ENCODE data around the gene NFATC1. TPM values are rescaled to one million over a fixed set of nuclear protein-coding genes. Genes with fewer than 3 reads are reported as not detected.

The NFATC1 gene
- total RNA-seq, 1 donor from 2014 or later: 103 TPM

DNA sequence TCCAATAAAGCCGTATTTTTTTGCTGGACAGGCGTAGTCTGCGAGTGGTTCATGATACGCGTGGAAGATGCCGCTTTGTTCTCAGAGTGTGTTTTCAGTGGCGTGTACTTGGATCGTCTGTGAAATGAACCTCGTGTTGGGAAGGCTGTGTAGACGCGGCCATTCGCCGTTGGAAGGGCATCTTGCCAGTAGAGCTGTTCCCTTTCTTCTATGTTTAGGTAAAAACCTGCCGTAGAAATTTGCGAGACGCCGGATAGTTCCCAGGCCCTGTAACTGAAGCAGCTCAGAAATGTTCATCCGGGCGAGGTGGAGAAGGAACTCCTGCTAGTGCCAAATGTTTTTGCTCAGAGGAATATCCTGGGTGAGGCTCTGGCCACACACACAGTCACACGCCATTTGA, 133.6 kb downstream of the NFATC1 start:
- H3K36me3 Mint-ChIP-seq (ENCODE audit: low read depth): peaks cover 20% of the 10 kb centered on the region
- H3K27me3 Mint-ChIP-seq (ENCODE audit: insufficient read depth): no peaks in the 10 kb centered on the region
- no peak for DNase-seq (ENCODE audit: low spot score)
- intact Hi-C loops (cut with micrococcal nuclease): no loop called here
- no peaks in the 10 kb centered on the region for H3K9me3 Mint-ChIP-seq
- peaks cover 16% of the 10 kb centered on the region for H3K4me1 Mint-ChIP-seq (ENCODE audit: low read depth)
- no peak overlapping the region for H3K4me3 Mint-ChIP-seq
- H3K27ac Mint-ChIP-seq: no peak overlapping the region

DNA sequence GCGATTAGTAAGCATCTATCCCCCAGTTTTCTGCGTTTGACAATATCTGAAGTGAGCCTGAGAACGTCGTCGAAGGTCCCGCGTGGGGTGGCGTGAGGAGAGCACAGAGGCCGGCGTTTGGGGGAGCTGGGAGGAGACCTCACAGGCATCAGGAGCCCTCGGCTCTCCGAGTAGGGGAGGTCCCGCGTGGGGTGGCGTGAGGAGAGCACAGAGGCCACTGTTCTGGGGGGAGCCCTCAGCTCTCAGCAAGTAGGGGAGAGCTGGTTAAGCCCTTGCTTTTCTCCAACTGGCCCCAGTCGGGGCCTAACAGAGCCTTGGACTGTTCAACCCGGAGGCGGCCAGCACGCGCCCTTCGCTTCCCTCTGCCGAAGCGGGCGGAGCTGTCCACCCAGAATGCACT, 134.3 kb downstream of the NFATC1 start:
- Mint-ChIP-seq H3K27ac (no peak overlapping the region), H3K4me3 (no peak overlapping the region), H3K9me3 (no peaks in the 10 kb centered on the region), H3K36me3 (ENCODE audit: low read depth) (peaks cover 19% of the 10 kb centered on the region), H3K4me1 (ENCODE audit: low read depth) (peaks cover 9% of the 10 kb centered on the region), H3K27me3 (ENCODE audit: insufficient read depth) (no peaks in the 10 kb centered on the region)
- intact Hi-C loops (cut with micrococcal nuclease): no loop called here
- no peak for DNase-seq (ENCODE audit: low spot score)

- no peak overlapping the region for H3K4me3 Mint-ChIP-seq
- peaks cover 19% of the 10 kb centered on the region for H3K36me3 Mint-ChIP-seq (ENCODE audit: low read depth)
- peaks cover 4% of the 10 kb centered on the region for H3K4me1 Mint-ChIP-seq (ENCODE audit: low read depth)
- no peaks in the 10 kb centered on the region for H3K27me3 Mint-ChIP-seq (ENCODE audit: insufficient read depth)
- no peaks in the 10 kb centered on the region for H3K9me3 Mint-ChIP-seq
- DNase-seq (ENCODE audit: low spot score): no peak
- intact Hi-C loops (cut with micrococcal nuclease): no loop called here
- no peak overlapping the region for H3K27ac Mint-ChIP-seq
Measured at GRCh38 chr18:79530821-79531220, 135.1 kb downstream of the NFATC1 start.

GRCh38 chr18:79531386-79531785, 135.7 kb downstream of the NFATC1 start:
- H3K27me3 Mint-ChIP-seq (ENCODE audit: insufficient read depth): no peaks in the 10 kb centered on the region
- peaks cover 19% of the 10 kb centered on the region for H3K36me3 Mint-ChIP-seq (ENCODE audit: low read depth)
- H3K4me1 Mint-ChIP-seq (ENCODE audit: low read depth): peaks cover 3% of the 10 kb centered on the region
- intact Hi-C loops (cut with micrococcal nuclease): no loop called here
- H3K27ac Mint-ChIP-seq: peak overlapping the region; percentile 18
- DNase-seq (ENCODE audit: low spot score): no peak
- no peaks in the 10 kb centered on the region for H3K9me3 Mint-ChIP-seq
- H3K4me3 Mint-ChIP-seq: no peak overlapping the region

- no peaks in the 10 kb centered on the region for H3K4me1 Mint-ChIP-seq (ENCODE audit: low read depth)
- no peaks in the 10 kb centered on the region for H3K9me3 Mint-ChIP-seq
- H3K27ac Mint-ChIP-seq: no peak overlapping the region
- no peak overlapping the region for H3K4me3 Mint-ChIP-seq
- H3K27me3 Mint-ChIP-seq (ENCODE audit: insufficient read depth): no peaks in the 10 kb centered on the region
- no peak for DNase-seq (ENCODE audit: low spot score)
- peaks cover 19% of the 10 kb centered on the region for H3K36me3 Mint-ChIP-seq (ENCODE audit: low read depth)
- intact Hi-C loops (cut with micrococcal nuclease): no loop called here
Measured at GRCh38 chr18:79531926-79532312, 136.2 kb downstream of the NFATC1 start.

GRCh38 chr18:79532313-79533007, 136.7 kb downstream of the NFATC1 start:
- H3K4me1 Mint-ChIP-seq (ENCODE audit: low read depth): no peaks in the 10 kb centered on the region
- no peak overlapping the region for H3K27ac Mint-ChIP-seq
- intact Hi-C loops (cut with micrococcal nuclease): no loop called here

DNA sequence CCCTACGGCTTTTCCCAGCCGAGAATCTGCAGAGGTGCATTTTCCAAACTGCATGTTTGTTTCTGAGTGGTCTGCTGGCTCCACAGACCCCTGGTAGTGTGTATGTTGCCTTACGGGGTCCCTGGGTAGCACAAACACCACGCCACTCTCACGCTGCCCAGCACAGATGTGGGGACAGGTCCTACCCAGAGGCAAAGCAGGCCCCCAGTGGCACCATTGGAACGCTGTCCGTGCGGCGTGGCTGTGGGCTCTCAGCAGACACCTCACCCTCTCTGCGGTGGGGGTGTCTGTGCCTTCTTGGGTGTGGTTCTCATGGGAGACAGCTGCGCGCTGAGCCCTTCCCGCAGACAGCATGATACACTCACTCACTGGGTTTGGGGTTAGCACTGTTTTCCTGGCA, 137.4 kb downstream of the NFATC1 start:
- no peaks in the 10 kb centered on the region for H3K27me3 Mint-ChIP-seq (ENCODE audit: insufficient read depth)
- no peak for DNase-seq (ENCODE audit: low spot score)
- intact Hi-C loops (cut with micrococcal nuclease): no loop called here
- H3K36me3 Mint-ChIP-seq (ENCODE audit: low read depth): peaks cover 13% of the 10 kb centered on the region
- H3K27ac Mint-ChIP-seq: no peak overlapping the region
- no peak overlapping the region for H3K4me3 Mint-ChIP-seq
- no peaks in the 10 kb centered on the region for H3K4me1 Mint-ChIP-seq (ENCODE audit: low read depth)
- H3K9me3 Mint-ChIP-seq: no peaks in the 10 kb centered on the region

More at GRCh38 chr18:79532313-79533007, 136.7 kb downstream of the NFATC1 start:
- Mint-ChIP-seq H3K27me3 (ENCODE audit: insufficient read depth) (no peaks in the 10 kb centered on the region), H3K4me3 (no peak overlapping the region), H3K9me3 (no peaks in the 10 kb centered on the region), H3K36me3 (ENCODE audit: low read depth) (peaks cover 17% of the 10 kb centered on the region)
- no peak for DNase-seq (ENCODE audit: low spot score)

GRCh38 chr18:79533591-79533990, 137.9 kb downstream of the NFATC1 start:
- intact Hi-C loops (cut with micrococcal nuclease): no loop called here
- H3K4me3 Mint-ChIP-seq: no peak overlapping the region
- DNase-seq (ENCODE audit: low spot score): no peak
- H3K9me3 Mint-ChIP-seq: no peaks in the 10 kb centered on the region
- no peaks in the 10 kb centered on the region for H3K27me3 Mint-ChIP-seq (ENCODE audit: insufficient read depth)
- H3K4me1 Mint-ChIP-seq (ENCODE audit: low read depth): no peaks in the 10 kb centered on the region
- H3K27ac Mint-ChIP-seq: no peak overlapping the region
- H3K36me3 Mint-ChIP-seq (ENCODE audit: low read depth): peaks cover 9% of the 10 kb centered on the region

DNA sequence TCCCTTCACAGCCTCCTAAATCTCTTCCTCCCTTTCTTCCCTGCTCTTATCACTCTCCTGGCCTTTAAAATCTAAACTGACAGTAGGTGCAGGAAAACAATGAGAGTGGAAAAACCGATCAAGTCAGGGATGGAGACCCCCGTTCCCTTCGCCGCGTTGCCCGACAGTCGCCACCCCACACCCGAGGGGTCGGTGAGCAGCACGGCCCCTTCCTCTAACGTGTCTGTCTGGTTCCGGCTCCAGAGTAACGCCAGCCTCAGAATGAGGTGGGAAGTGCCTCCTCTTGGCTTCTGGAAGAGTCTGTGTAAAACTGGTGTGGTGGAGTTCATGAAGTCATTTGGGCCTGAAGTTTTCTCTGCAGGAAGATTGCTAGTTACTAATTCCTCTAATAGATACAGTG, 138.6 kb downstream of the NFATC1 start:
- no peak for DNase-seq (ENCODE audit: low spot score)
- Mint-ChIP-seq H3K36me3 (ENCODE audit: low read depth) (peaks cover 2% of the 10 kb centered on the region), H3K9me3 (no peaks in the 10 kb centered on the region), H3K27me3 (ENCODE audit: insufficient read depth) (no peaks in the 10 kb centered on the region), H3K4me1 (ENCODE audit: low read depth) (no peaks in the 10 kb centered on the region), H3K4me3 (no peak overlapping the region), H3K27ac (no peak overlapping the region)
- intact Hi-C loops (cut with micrococcal nuclease): no loop called here

DNA sequence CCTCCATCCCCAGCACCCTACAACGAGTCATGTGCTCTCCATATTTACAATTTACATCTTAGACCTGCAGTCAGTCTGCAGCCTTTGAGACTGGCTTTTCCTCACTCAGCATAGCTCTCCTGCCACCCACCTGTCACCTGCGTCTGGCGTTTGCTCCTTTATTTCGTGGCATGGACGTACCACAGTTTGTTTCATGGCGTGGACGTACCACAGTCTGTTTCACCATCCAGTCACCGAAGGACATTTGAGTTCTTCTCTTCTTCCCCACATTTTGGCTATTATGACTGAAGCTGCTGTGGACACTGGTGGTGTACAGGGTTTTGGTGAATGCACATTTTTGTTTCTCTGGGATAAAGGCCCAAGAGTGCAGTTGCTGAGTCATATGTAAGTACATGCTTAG, 142.0 kb downstream of the NFATC1 start:
- no peaks in the 10 kb centered on the region for H3K4me1 Mint-ChIP-seq (ENCODE audit: low read depth)
- no peak overlapping the region for H3K27ac Mint-ChIP-seq
- no peak overlapping the region for H3K4me3 Mint-ChIP-seq
- no peaks in the 10 kb centered on the region for H3K36me3 Mint-ChIP-seq (ENCODE audit: low read depth)
- no peak for DNase-seq (ENCODE audit: low spot score)
- intact Hi-C loops (cut with micrococcal nuclease): no loop called here
- no peaks in the 10 kb centered on the region for H3K27me3 Mint-ChIP-seq (ENCODE audit: insufficient read depth)
- no peaks in the 10 kb centered on the region for H3K9me3 Mint-ChIP-seq

GRCh38 chr18:79538635-79539034, 142.9 kb downstream of the NFATC1 start:
- no peaks in the 10 kb centered on the region for H3K27me3 Mint-ChIP-seq (ENCODE audit: insufficient read depth)
- no peaks in the 10 kb centered on the region for H3K4me1 Mint-ChIP-seq (ENCODE audit: low read depth)
- H3K4me3 Mint-ChIP-seq: no peak overlapping the region
- H3K36me3 Mint-ChIP-seq (ENCODE audit: low read depth): no peaks in the 10 kb centered on the region
- no peaks in the 10 kb centered on the region for H3K9me3 Mint-ChIP-seq
- H3K27ac Mint-ChIP-seq: no peak overlapping the region
- intact Hi-C loops (cut with micrococcal nuclease): no loop called here
- DNase-seq (ENCODE audit: low spot score): no peak

DNA sequence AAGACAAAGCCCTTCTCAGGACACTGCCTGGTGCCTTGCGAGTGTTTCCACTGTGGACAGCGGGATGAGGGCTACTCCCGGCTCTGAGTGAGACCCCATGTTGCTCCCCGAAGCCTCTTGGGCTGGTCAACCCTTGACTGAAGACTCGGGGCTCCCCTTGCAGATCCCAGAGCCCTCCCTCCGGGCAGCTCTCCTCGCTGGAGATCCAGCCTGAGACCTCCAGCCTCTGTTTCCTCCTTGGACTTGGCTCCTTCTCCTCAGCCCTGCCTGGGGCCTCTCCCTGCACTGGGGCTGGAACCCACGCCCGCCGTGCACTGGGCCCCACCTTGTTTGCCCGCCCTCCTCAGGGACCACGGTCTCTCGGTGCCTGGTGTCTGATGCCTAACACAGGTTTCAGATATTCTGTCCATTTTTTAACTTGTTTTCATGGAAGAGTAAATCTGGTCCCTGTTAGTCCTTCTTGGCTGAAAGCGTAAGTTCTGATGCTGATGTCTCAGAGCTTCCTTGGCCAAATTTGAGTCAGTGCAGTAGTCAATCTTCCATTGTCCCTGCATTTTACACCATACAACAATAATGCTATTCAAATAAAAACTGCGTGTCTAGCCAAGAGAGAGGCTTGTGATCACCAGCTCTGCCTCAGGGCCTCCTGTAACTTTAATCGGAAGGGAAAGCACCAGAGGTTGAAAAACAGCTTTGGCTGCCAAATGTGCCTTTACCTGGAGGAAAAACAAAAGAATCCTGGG, 144.6 kb downstream of the NFATC1 start:
- no peak for DNase-seq (ENCODE audit: low spot score)
- Mint-ChIP-seq H3K4me3 (no peak overlapping the region), H3K36me3 (ENCODE audit: low read depth) (no peaks in the 10 kb centered on the region), H3K4me1 (ENCODE audit: low read depth) (no peaks in the 10 kb centered on the region), H3K27me3 (ENCODE audit: insufficient read depth) (no peaks in the 10 kb centered on the region), H3K27ac (no peak overlapping the region), H3K9me3 (no peaks in the 10 kb centered on the region)
- intact Hi-C loops (cut with micrococcal nuclease): no loop called here

GRCh38 chr18:79540904-79541282, 145.2 kb downstream of the NFATC1 start:
- H3K27ac Mint-ChIP-seq: no peak overlapping the region
- no peaks in the 10 kb centered on the region for H3K27me3 Mint-ChIP-seq (ENCODE audit: insufficient read depth)
- H3K4me3 Mint-ChIP-seq: no peak overlapping the region
- no peaks in the 10 kb centered on the region for H3K9me3 Mint-ChIP-seq
- H3K4me1 Mint-ChIP-seq (ENCODE audit: low read depth): no peaks in the 10 kb centered on the region
- no peak for DNase-seq (ENCODE audit: low spot score)
- intact Hi-C loops (cut with micrococcal nuclease): no loop called here
- no peaks in the 10 kb centered on the region for H3K36me3 Mint-ChIP-seq (ENCODE audit: low read depth)

Measured in activated T-helper 1 cell treated with anti-CD3 and anti-CD28 coated beads, Interleukin-12 subunit alpha, Interleukin-12 subunit beta, Interleukin-2, Interleukin-4 antibody, amounts not matched to agents 30 ng/mL and 10 ng/mL and 1 ng/mL, durations not matched to agents 14 hours and 24 hours and 36 hours (primary cell).